HCT116 (cell line): Measurements from ENCODE around the gene SUSD4. TPM values are rescaled to one million over a fixed set of nuclear protein-coding genes. Genes with fewer than 3 reads are reported as not detected.

ENCODE experiments used
- ATAC-seq: fragments of 200-7000 bp; cut with Tn5 transposase; 2 replicates; pipeline ENCODE4 v1.9.1; 2020; ENCODE audit warnings: mild to moderate bottlenecking, moderate library complexity
- BruUV-seq: library from RNA; stranded (reverse); fragments of 400-500 nt; replicated peaks from 2 replicates; lab custom pipeline; 2021; lab: Mats Ljungman, UMichigan
- CTCF ChIA-PET: fragments of 300-600 bp; sonication (Branson Sonifier 250); formaldehyde crosslinking; loops from one replicate; lab custom pipeline; 2021; ENCODE audit warnings: antibody characterized with exemption; lab: Charles Lee
- POLR2A ChIA-PET: fragments of 300-600, 350-600 bp; sonication (Branson Sonifier 250); formaldehyde crosslinking; loops from one replicate; lab custom pipeline; 2021; ENCODE audit warnings: antibody characterized with exemption; lab: Charles Lee
- RAD21 ChIA-PET, 2 experiments: fragments of 300-600 bp; sonication (Branson Sonifier 250); formaldehyde crosslinking; loops; one replicate each; lab custom pipeline; 2023; ENCODE audit warnings: low total read pairs in 2 of 2; ENCODE audit not compliant: uncharacterized antibody in 2 of 2, unreplicated experiment in 2 of 2, low non-redundant PET in 1 of 2; lab: Charles Lee
- DNase-seq: peaks from one replicate; pipeline ENCODE4 v3.0.0-alpha.2; 2010; ENCODE audit warnings: low read depth, low spot score
- H2AFZ ChIP-seq: fragments of 200-600 bp; shearing (Covaris generic), sonication (generic); 2 replicates; pipeline ENCODE4 v1.6.1; 2017; ENCODE audit warnings: low read depth, mixed run types, mixed read lengths, antibody characterized with exemption, low read length; ENCODE audit not compliant: poor library complexity, severe bottlenecking
- H3K27ac ChIP-seq: 2 replicates; pipeline ENCODE4 v1.5.1; 2012; ENCODE audit warnings: low read depth, low read length
- H3K27me3 ChIP-seq: fragments of 200-600 bp; sonication (generic); 2 replicates; pipeline ENCODE4 v1.6.1; 2016; ENCODE audit warnings: mixed run types, low read length, mixed read lengths; ENCODE audit not compliant: insufficient read depth
- H3K36me3 ChIP-seq, 2 experiments: fragments of 200-500 bp in 1 of 2; fragments of 200-600 bp in 1 of 2; sonication (Bioruptor generic) in 1 of 2; sonication (generic) in 1 of 2; 2 replicates each; pipeline versions ENCODE4 v1.5.1 to v1.6.1; 2014 to 2016; ENCODE audit warnings: low read length in 2 of 2, inconsistent platforms in 1 of 2, mixed read lengths in 1 of 2, mixed run types in 1 of 2; ENCODE audit not compliant: insufficient read depth in 2 of 2, control insufficient read depth in 1 of 2
- H3K4me1 ChIP-seq, 2 experiments: fragments of 200-600 bp in 1 of 2; sonication (generic) in 1 of 2; 2 replicates each; pipeline versions ENCODE4 v1.5.1 to v1.6.1; 2012 to 2017; ENCODE audit warnings: low read length in 2 of 2, inconsistent platforms in 1 of 2, mild to moderate bottlenecking in 1 of 2, mixed read lengths in 1 of 2, mixed run types in 1 of 2, moderate library complexity in 1 of 2; ENCODE audit not compliant: insufficient read depth in 2 of 2, control insufficient read depth in 1 of 2
- H3K4me2 ChIP-seq: fragments of 200-600 bp; sonication (generic); 2 replicates; pipeline ENCODE4 v1.6.1; 2017; ENCODE audit warnings: mixed run types, low read length, mixed read lengths
- H3K4me3 ChIP-seq, 2 experiments: fragments of 200-600 bp in 1 of 2; sonication (generic) in 1 of 2; replicated peaks in 1 of 2; 2 replicates each; pipeline ENCODE4 v1.5.1; 2011 to 2016; ENCODE audit warnings: low read length in 2 of 2, control low read depth in 1 of 2, low read depth in 1 of 2, mild to moderate bottlenecking in 1 of 2, mixed read lengths in 1 of 2, mixed run types in 1 of 2
- H3K79me2 ChIP-seq: fragments of 200-600 bp; sonication (generic); 2 replicates; pipeline ENCODE4 v1.6.1; 2017; ENCODE audit warnings: mild to moderate bottlenecking, mixed run types, low read length, moderate library complexity, mixed read lengths; ENCODE audit not compliant: insufficient read depth
- H3K9ac ChIP-seq: fragments of 200-600 bp; sonication (generic); 2 replicates; pipeline ENCODE4 v1.6.1; 2016; ENCODE audit warnings: low read length, mixed read lengths
- H3K9me2 ChIP-seq: fragments of 200-600 bp; sonication (generic), shearing (Covaris generic); 2 replicates; pipeline ENCODE4 v1.6.1; 2017; ENCODE audit warnings: mixed run types, mild to moderate bottlenecking, moderate library complexity; ENCODE audit not compliant: insufficient read depth
- H3K9me3 ChIP-seq, 2 experiments: fragments of 200-500 bp in 1 of 2; fragments of 200-600 bp in 1 of 2; sonication (Bioruptor generic) in 1 of 2; sonication (generic) in 1 of 2; 2 replicates each; pipeline ENCODE4 v1.6.1; 2014 to 2017; ENCODE audit warnings: low read length in 2 of 2, mixed read lengths in 2 of 2, inconsistent platforms in 1 of 2, low read depth in 1 of 2, mild to moderate bottlenecking in 1 of 2, mixed run types in 1 of 2, moderate library complexity in 1 of 2; ENCODE audit not compliant: control insufficient read depth in 1 of 2, insufficient read depth in 1 of 2
- H4K20me1 ChIP-seq: fragments of 200-600 bp; sonication (generic), shearing (Covaris generic); 2 replicates; pipeline ENCODE4 v1.6.1; 2017; ENCODE audit warnings: mixed run types, mild to moderate bottlenecking, moderate library complexity; ENCODE audit not compliant: insufficient read depth
- ELF1 ChIP-seq: IDR thresholded peaks from 2 replicates; pipeline ENCODE4 v1.6.1; 2012; ENCODE audit warnings: low read depth, borderline replicate concordance
- EZH2 ChIP-seq: fragments of 200-600 bp; sonication (generic); IDR thresholded peaks from 2 replicates; pipeline ENCODE4 v1.6.1; 2017; ENCODE audit warnings: antibody characterized with exemption, mixed run types
- JUND ChIP-seq: IDR thresholded peaks from 2 replicates; pipeline ENCODE4 v1.6.1; 2012
- POLR2AphosphoS5 ChIP-seq: IDR thresholded peaks from 2 replicates; pipeline ENCODE4 v1.6.1; 2011; ENCODE audit warnings: mild to moderate bottlenecking, low read depth, low read length, moderate library complexity
- SRF ChIP-seq: IDR thresholded peaks from 2 replicates; pipeline ENCODE4 v1.6.1; 2012; ENCODE audit warnings: low read depth
- YY1 ChIP-seq: IDR thresholded peaks from 2 replicates; pipeline ENCODE4 v1.6.1; 2011; ENCODE audit warnings: low read length, low read depth, moderate library complexity, mild to moderate bottlenecking; ENCODE audit not compliant: insufficient replicate concordance; ENCODE audit errors: extremely low read depth
- ZNF274 ChIP-seq: fragments of 200-500 bp; sonication (Bioruptor generic); IDR thresholded peaks from 2 replicates; pipeline ENCODE4 v1.6.1; 2014; ENCODE audit warnings: mild to moderate bottlenecking, low read depth, low read length, inconsistent platforms
- intact Hi-C: fragments of 100-400 bp; cut with micrococcal nuclease; formaldehyde crosslinking; loops from 2 replicates; pipeline ENCODE4 v1.10.0; 2022
- total RNA-seq: library from RNA; stranded (reverse); gene quantifications from one replicate; pipeline ENCODE4 v1.2.1, GENCODE V29; 2021; ENCODE audit not compliant: unreplicated experiment
- TF ChIP-seq, protein P1 (sequence below), 3 experiments: fragments of 200-600 bp in 1 of 3; sonication (generic) in 1 of 3; IDR thresholded peaks in 2 of 3; conservative IDR thresholded peaks in 1 of 3; 2 replicates each; pipeline ENCODE4 v1.5.1; 2012 to 2017; ENCODE audit warnings: low read depth in 2 of 3, low read length in 2 of 3, antibody characterized with exemption in 1 of 3, borderline replicate concordance in 1 of 3, control low read depth in 1 of 3, mild to moderate bottlenecking in 1 of 3, mixed read lengths in 1 of 3, mixed run types in 1 of 3, moderate library complexity in 1 of 3; ENCODE audit not compliant: insufficient read depth in 1 of 3
- TF ChIP-seq, protein P2 (sequence below): IDR thresholded peaks from 2 replicates; pipeline ENCODE4 v1.6.1; 2011; ENCODE audit warnings: mild to moderate bottlenecking, low read length, moderate library complexity; ENCODE audit not compliant: insufficient replicate concordance; ENCODE audit errors: extremely low read depth

SUSD4 gene
- total RNA-seq, 1 experiment from 2014 or later: 0.59 TPM

DNA sequence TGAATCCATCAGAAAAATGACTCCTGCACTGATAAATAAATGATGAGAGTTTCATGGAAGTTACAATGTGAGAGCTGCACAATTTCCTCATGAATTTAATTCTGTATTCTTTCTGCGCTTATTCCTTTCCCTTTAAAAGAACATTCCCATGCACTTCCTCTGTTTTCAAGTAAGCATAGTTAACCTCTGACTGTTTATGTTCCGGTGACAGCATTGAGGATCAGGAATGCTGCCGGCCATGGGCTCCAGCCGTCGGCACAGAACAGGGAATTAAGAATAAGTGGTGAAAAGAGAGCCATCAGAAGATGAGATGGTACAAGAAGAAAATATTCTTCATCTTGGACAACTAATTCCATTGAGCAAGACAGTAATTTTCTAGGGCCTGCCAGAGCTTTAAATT is 65.3 kb downstream of the SUSD4 start:
- no peaks in the 10 kb centered on the region for H4K20me1 ChIP-seq
- TF ChIP-seq, protein P1, sequence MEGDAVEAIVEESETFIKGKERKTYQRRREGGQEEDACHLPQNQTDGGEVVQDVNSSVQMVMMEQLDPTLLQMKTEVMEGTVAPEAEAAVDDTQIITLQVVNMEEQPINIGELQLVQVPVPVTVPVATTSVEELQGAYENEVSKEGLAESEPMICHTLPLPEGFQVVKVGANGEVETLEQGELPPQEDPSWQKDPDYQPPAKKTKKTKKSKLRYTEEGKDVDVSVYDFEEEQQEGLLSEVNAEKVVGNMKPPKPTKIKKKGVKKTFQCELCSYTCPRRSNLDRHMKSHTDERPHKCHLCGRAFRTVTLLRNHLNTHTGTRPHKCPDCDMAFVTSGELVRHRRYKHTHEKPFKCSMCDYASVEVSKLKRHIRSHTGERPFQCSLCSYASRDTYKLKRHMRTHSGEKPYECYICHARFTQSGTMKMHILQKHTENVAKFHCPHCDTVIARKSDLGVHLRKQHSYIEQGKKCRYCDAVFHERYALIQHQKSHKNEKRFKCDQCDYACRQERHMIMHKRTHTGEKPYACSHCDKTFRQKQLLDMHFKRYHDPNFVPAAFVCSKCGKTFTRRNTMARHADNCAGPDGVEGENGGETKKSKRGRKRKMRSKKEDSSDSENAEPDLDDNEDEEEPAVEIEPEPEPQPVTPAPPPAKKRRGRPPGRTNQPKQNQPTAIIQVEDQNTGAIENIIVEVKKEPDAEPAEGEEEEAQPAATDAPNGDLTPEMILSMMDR (IDR thresholded peaks at IDR 0.05 in 2 of 3, conservative IDR thresholded peaks at IDR 0.05 in 1 of 3; ENCODE audit: borderline replicate concordance in 1 of 3, insufficient read depth in 1 of 3, low read depth in 2 of 3, low read length in 2 of 3): no peak
- TF ChIP-seq, protein P2, sequence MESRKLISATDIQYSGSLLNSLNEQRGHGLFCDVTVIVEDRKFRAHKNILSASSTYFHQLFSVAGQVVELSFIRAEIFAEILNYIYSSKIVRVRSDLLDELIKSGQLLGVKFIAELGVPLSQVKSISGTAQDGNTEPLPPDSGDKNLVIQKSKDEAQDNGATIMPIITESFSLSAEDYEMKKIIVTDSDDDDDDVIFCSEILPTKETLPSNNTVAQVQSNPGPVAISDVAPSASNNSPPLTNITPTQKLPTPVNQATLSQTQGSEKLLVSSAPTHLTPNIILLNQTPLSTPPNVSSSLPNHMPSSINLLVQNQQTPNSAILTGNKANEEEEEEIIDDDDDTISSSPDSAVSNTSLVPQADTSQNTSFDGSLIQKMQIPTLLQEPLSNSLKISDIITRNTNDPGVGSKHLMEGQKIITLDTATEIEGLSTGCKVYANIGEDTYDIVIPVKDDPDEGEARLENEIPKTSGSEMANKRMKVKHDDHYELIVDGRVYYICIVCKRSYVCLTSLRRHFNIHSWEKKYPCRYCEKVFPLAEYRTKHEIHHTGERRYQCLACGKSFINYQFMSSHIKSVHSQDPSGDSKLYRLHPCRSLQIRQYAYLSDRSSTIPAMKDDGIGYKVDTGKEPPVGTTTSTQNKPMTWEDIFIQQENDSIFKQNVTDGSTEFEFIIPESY: no peak
- TF ChIP-seq ZNF274 (no peak), JUND (no peak), POLR2AphosphoS5 (no peak), YY1 (no peak), SRF (no peak), ELF1 (no peak), EZH2 (no peak)
- intact Hi-C loops: no loop called here
- peaks cover under 1% of the 10 kb centered on the region; the same call in 1 of the 2 replicates for H3K27me3 ChIP-seq
- no peak for DNase-seq
- H3K4me3 ChIP-seq: no peak overlapping the region
- no peaks in the 10 kb centered on the region for H3K79me2 ChIP-seq
- no peak overlapping the region for H2AFZ ChIP-seq
- peaks cover 0 to 7% of the 10 kb centered on the region in 2 experiments; a peak in 1 of 4 replicates for H3K9me3 ChIP-seq
- H3K27ac ChIP-seq: no peak overlapping the region
- BruUV-seq: no TSS peak
- CTCF ChIA-PET: no interaction called here
- H3K9me2 ChIP-seq: no peaks in the 10 kb centered on the region
- no peak overlapping the region for H3K9ac ChIP-seq
- POLR2A ChIA-PET: no interaction called here
- ATAC-seq: no peak
- H3K4me2 ChIP-seq: no peak overlapping the region
- H3K4me1 ChIP-seq: no peaks in the 10 kb centered on the region
- RAD21 ChIA-PET: no interaction called here
- no peaks in the 10 kb centered on the region for H3K36me3 ChIP-seq
